Measurements from ENCODE around the gene C14orf132.

Gene C14orf132

GRCh38 chr14:96082420-96083300 lies 43.5 kb downstream of the C14orf132 start:
- DNase-seq (ENCODE audit: low spot score): no peak

GRCh38 chr14:96083667-96084320 lies 44.6 kb downstream of the C14orf132 start:
- no peak for DNase-seq (ENCODE audit: low spot score)

GRCh38 chr14:96084796-96085195 lies 45.6 kb downstream of the C14orf132 start:
- DNase-seq (ENCODE audit: low spot score): no peak

- no peak for DNase-seq (ENCODE audit: low spot score)
Measured at GRCh38 chr14:96085369-96085768, 46.2 kb downstream of the C14orf132 start.

- no peak for DNase-seq (ENCODE audit: low spot score)
Measured at GRCh38 chr14:96086032-96086431, 46.9 kb downstream of the C14orf132 start.

- DNase-seq (ENCODE audit: low spot score): no peak
Measured at GRCh38 chr14:96086574-96087077, 47.5 kb downstream of the C14orf132 start.

- DNase-seq (ENCODE audit: low spot score): no peak
Measured at GRCh38 chr14:96088074-96088473, 48.9 kb downstream of the C14orf132 start.

- no peak for DNase-seq (ENCODE audit: low spot score)
Measured at GRCh38 chr14:96088481-96088880, 49.3 kb downstream of the C14orf132 start.

- DNase-seq (ENCODE audit: low spot score): no peak
Measured at GRCh38 chr14:96088911-96089310, 49.7 kb downstream of the C14orf132 start.

GRCh38 chr14:96089401-96089800 lies 50.2 kb downstream of the C14orf132 start:
- DNase-seq (ENCODE audit: low spot score): no peak

- DNase-seq (ENCODE audit: low spot score): peak; percentile 67
Measured at GRCh38 chr14:96090441-96091148, 51.4 kb downstream of the C14orf132 start.

- DNase-seq (ENCODE audit: low spot score): peak; percentile 36
Measured at GRCh38 chr14:96091149-96091693, 52.1 kb downstream of the C14orf132 start.

GRCh38 chr14:96091941-96092411 lies 52.8 kb downstream of the C14orf132 start:
- DNase-seq (ENCODE audit: low spot score): no peak

GRCh38 chr14:96092936-96093335 lies 53.8 kb downstream of the C14orf132 start:
- DNase-seq (ENCODE audit: low spot score): no peak

- no peak for DNase-seq (ENCODE audit: low spot score)
Measured at GRCh38 chr14:96094211-96094610, 55.0 kb downstream of the C14orf132 start.

GRCh38 chr14:96094656-96095055 lies 55.5 kb downstream of the C14orf132 start:
- no peak for DNase-seq (ENCODE audit: low spot score)

- no peak for DNase-seq (ENCODE audit: low spot score)
Measured at GRCh38 chr14:96095058-96095457, 55.9 kb downstream of the C14orf132 start.

- no peak for DNase-seq (ENCODE audit: low spot score)
Measured at GRCh38 chr14:96095581-96096476, 56.7 kb downstream of the C14orf132 start.

- DNase-seq (ENCODE audit: low spot score): no peak
Measured at GRCh38 chr14:96096639-96097610, 57.8 kb downstream of the C14orf132 start.

- DNase-seq (ENCODE audit: low spot score): no peak
Measured at GRCh38 chr14:96097752-96098151, 58.6 kb downstream of the C14orf132 start.
